ENCODE results near the gene SHC4.

Gene SHC4

GRCh38 chr15:48937886-48938285 is 25.8 kb downstream of the SHC4 start:
- TF ChIP-seq ZFX (IDR thresholded peaks at IDR 0.05; ENCODE audit: borderline replicate concordance), result no peak
- no peak for TF ChIP-seq CTCF (IDR thresholded peaks at IDR 0.05)
- H3K27ac ChIP-seq, result no peak overlapping the region

- no peak for TF ChIP-seq ZFX (IDR thresholded peaks at IDR 0.05; ENCODE audit: borderline replicate concordance)
- TF ChIP-seq CTCF (IDR thresholded peaks at IDR 0.05), result no peak
- no peak overlapping the region for H3K27ac ChIP-seq
These were observed 27.1 kb downstream of the SHC4 start for GRCh38 chr15:48936666-48937065.

GRCh38 chr15:48935236-48935635 is 28.5 kb downstream of the SHC4 start:
- TF ChIP-seq ZFX (IDR thresholded peaks at IDR 0.05; ENCODE audit: borderline replicate concordance) (no peak), CTCF (IDR thresholded peaks at IDR 0.05) (no peak)
- no peak overlapping the region for H3K27ac ChIP-seq

- TF ChIP-seq ZFX (IDR thresholded peaks at IDR 0.05; ENCODE audit: borderline replicate concordance) (no peak), CTCF (IDR thresholded peaks at IDR 0.05) (no peak)
- no peak overlapping the region for H3K27ac ChIP-seq
These were observed 33.0 kb downstream of the SHC4 start for GRCh38 chr15:48930735-48931134.

GRCh38 chr15:48929661-48930060 is 34.1 kb downstream of the SHC4 start:
- no peak overlapping the region for H3K27ac ChIP-seq
- TF ChIP-seq CTCF (IDR thresholded peaks at IDR 0.05) (no peak), ZFX (IDR thresholded peaks at IDR 0.05; ENCODE audit: borderline replicate concordance) (no peak)

GRCh38 chr15:48928877-48929538 is 34.7 kb downstream of the SHC4 start:
- no peak overlapping the region for H3K27ac ChIP-seq
- TF ChIP-seq ZFX (IDR thresholded peaks at IDR 0.05; ENCODE audit: borderline replicate concordance) (no peak), CTCF (IDR thresholded peaks at IDR 0.05) (no peak)

- H3K27ac ChIP-seq, result no peak overlapping the region
- TF ChIP-seq ZFX (IDR thresholded peaks at IDR 0.05; ENCODE audit: borderline replicate concordance) (no peak), CTCF (IDR thresholded peaks at IDR 0.05) (no peak)
These were observed 38.0 kb downstream of the SHC4 start for GRCh38 chr15:48925714-48926223.

Measured in 22Rv1 (cell line).